H1 (cell line): ENCODE results near the gene BIRC2. TPM values are rescaled to one million over a fixed set of nuclear protein-coding genes. Genes with fewer than 3 reads are reported as not detected.

Experiments used
- CTCF ChIA-PET: fragments of 300-600 bp; sonication (Branson Sonifier 250); formaldehyde crosslinking; loops from one replicate; lab custom pipeline; 2021; ENCODE audit not compliant: partially characterized antibody; lab: Charles Lee
- POLR2A ChIA-PET: fragments of 300-600 bp; sonication (Branson Sonifier 250); formaldehyde crosslinking; loops from one replicate; lab custom pipeline; 2021; ENCODE audit warnings: inconsistent platforms; ENCODE audit not compliant: partially characterized antibody; lab: Charles Lee
- DNase-seq, 2 experiments: peaks; one replicate each; pipeline versions ENCODE4 v3.0.0 to v3.0.0-alpha.2; 2010 to 2022; ENCODE audit warnings: low spot score in 2 of 2, low read depth in 1 of 2, mixed read lengths in 1 of 2
- FAIRE-seq: peaks from 2 replicates; lab custom pipeline; 2011; peaks lifted over from hg19 to GRCh38; lab: Jason Lieb, UNC
- H2AFZ ChIP-seq: 2 replicates; pipeline ENCODE4 v1.8.1; 2012; ENCODE audit warnings: low read length, inconsistent platforms
- H2AK5ac ChIP-seq: 2 replicates; pipeline ENCODE4 v1.6.1; 2013; ENCODE audit warnings: low read depth, low read length
- H2BK120ac ChIP-seq: replicated peaks from 2 replicates; pipeline ENCODE3; 2013; ENCODE audit warnings: low read depth, low read length, inconsistent platforms
- H2BK12ac ChIP-seq: 2 replicates; pipeline ENCODE4 v1.6.1; 2013; ENCODE audit warnings: low read depth, low read length
- H2BK15ac ChIP-seq: 2 replicates; pipeline ENCODE4 v1.6.1; 2013; ENCODE audit warnings: low read length
- H2BK20ac ChIP-seq: 2 replicates; pipeline ENCODE4 v1.6.1; 2013; ENCODE audit warnings: low read length
- H2BK5ac ChIP-seq: 2 replicates; pipeline ENCODE4 v1.6.1; 2013; ENCODE audit warnings: low read depth, low read length
- H3K14ac ChIP-seq: 2 replicates; pipeline ENCODE4 v1.6.1; 2013; ENCODE audit warnings: inconsistent platforms; ENCODE audit not compliant: insufficient read length
- H3K18ac ChIP-seq: 2 replicates; pipeline ENCODE4 v1.6.1; 2013; ENCODE audit warnings: low read length; ENCODE audit errors: extremely low read depth
- H3K23ac ChIP-seq: 2 replicates; pipeline ENCODE4 v1.6.1; 2013; ENCODE audit warnings: inconsistent platforms; ENCODE audit not compliant: insufficient read length
- H3K23me2 ChIP-seq: 2 replicates; pipeline ENCODE4 v1.6.1; 2013; ENCODE audit warnings: low read depth, low read length
- H3K27ac ChIP-seq: 2 replicates; pipeline ENCODE4 v1.6.1; 2011; ENCODE audit warnings: low read depth, low read length, inconsistent platforms
- H3K27me3 ChIP-seq, 4 experiments: replicated peaks in 1 of 4; 1 replicate in 1 of 4; 2 replicates in 3 of 4; pipeline versions ENCODE4 v1.6.1 to v1.8.1; 2011 to 2013; ENCODE audit warnings: low read length in 3 of 4, mild to moderate bottlenecking in 3 of 4, inconsistent platforms in 2 of 4, mixed read lengths in 2 of 4, moderate library complexity in 1 of 4; ENCODE audit not compliant: control insufficient read depth in 3 of 4, insufficient read depth in 3 of 4; ENCODE audit errors: extremely low read depth in 1 of 4
- H3K36me3 ChIP-seq, 4 experiments: 2 replicates each; pipeline versions ENCODE4 v1.6.1 to v1.8.1; 2011 to 2013; ENCODE audit warnings: mild to moderate bottlenecking in 4 of 4, low read length in 3 of 4, moderate library complexity in 2 of 4, control low read depth in 1 of 4, inconsistent platforms in 1 of 4; ENCODE audit not compliant: insufficient read depth in 4 of 4, control insufficient read depth in 2 of 4
- H3K4ac ChIP-seq: replicated peaks from 2 replicates; pipeline ENCODE3; 2013; ENCODE audit warnings: low read length, low read depth, mixed read lengths, inconsistent platforms; ENCODE audit not compliant: insufficient read length
- H3K4me1 ChIP-seq, 4 experiments: replicated peaks in 1 of 4; 1 replicate in 1 of 4; 2 replicates in 3 of 4; pipeline versions ENCODE4 v1.6.1 to v1.8.1; 2011 to 2013; ENCODE audit warnings: low read length in 3 of 4, inconsistent platforms in 2 of 4, mixed read lengths in 1 of 4; ENCODE audit not compliant: insufficient read depth in 4 of 4, control insufficient read depth in 3 of 4
- H3K4me2 ChIP-seq, 2 experiments: 2 replicates each; pipeline versions ENCODE4 v1.6.1 to v1.8.1; 2011 to 2013; ENCODE audit warnings: low read depth in 2 of 2, low read length in 2 of 2, control low read depth in 1 of 2, inconsistent platforms in 1 of 2, mild to moderate bottlenecking in 1 of 2; ENCODE audit not compliant: insufficient read depth in 1 of 2
- H3K4me3 ChIP-seq, 4 experiments: fragments of 200-600, 300-600 bp in 1 of 4; sonication (generic), shearing (Covaris generic), sonication (Bioruptor Twin) in 1 of 4; 2 replicates each; pipeline versions ENCODE4 v1.5.1 to v1.8.1; 2011 to 2016; ENCODE audit warnings: low read length in 4 of 4, low read depth in 3 of 4, control low read depth in 2 of 4, inconsistent platforms in 2 of 4, mild to moderate bottlenecking in 2 of 4, mixed read lengths in 1 of 4, moderate library complexity in 1 of 4; ENCODE audit not compliant: insufficient read depth in 2 of 4; ENCODE audit errors: extremely low read depth in 1 of 4
- H3K56ac ChIP-seq: replicated peaks from 2 replicates; pipeline ENCODE3; 2013; ENCODE audit warnings: low read depth, mild to moderate bottlenecking, mixed read lengths, low read length, inconsistent platforms; ENCODE audit not compliant: insufficient read length
- H3K79me1 ChIP-seq: 2 replicates; pipeline ENCODE4 v1.6.1; 2013; ENCODE audit warnings: low read depth, low read length, control low read depth
- H3K79me2 ChIP-seq, 2 experiments: 2 replicates each; pipeline versions ENCODE4 v1.6.1 to v1.8.1; 2012 to 2013; ENCODE audit warnings: low read length in 2 of 2, mild to moderate bottlenecking in 2 of 2, inconsistent platforms in 1 of 2; ENCODE audit not compliant: insufficient read depth in 2 of 2, control insufficient read depth in 1 of 2
- H3K9ac ChIP-seq, 4 experiments: replicated peaks in 1 of 4; 1 replicate in 1 of 4; 2 replicates in 3 of 4; pipeline versions ENCODE4 v1.6.1 to v1.8.1; 2011 to 2013; ENCODE audit warnings: low read depth in 3 of 4, low read length in 3 of 4, control low read depth in 2 of 4, mild to moderate bottlenecking in 2 of 4, moderate library complexity in 2 of 4, inconsistent platforms in 1 of 4; ENCODE audit errors: extremely low read depth in 1 of 4
- H3K9me3 ChIP-seq, 2 experiments: 2 replicates each; pipeline versions ENCODE4 v1.6.1 to v1.8.1; 2012 to 2013; ENCODE audit warnings: mild to moderate bottlenecking in 2 of 2, moderate library complexity in 2 of 2, control low read depth in 1 of 2, inconsistent platforms in 1 of 2, low read depth in 1 of 2, low read length in 1 of 2, mixed read lengths in 1 of 2; ENCODE audit not compliant: insufficient read depth in 2 of 2
- H4K20me1 ChIP-seq, 2 experiments: replicated peaks in 1 of 2; 2 replicates each; pipeline versions ENCODE3 to v1.8.1; 2011 to 2013; ENCODE audit warnings: inconsistent platforms in 2 of 2, low read length in 2 of 2, mild to moderate bottlenecking in 1 of 2; ENCODE audit not compliant: insufficient read depth in 2 of 2, control insufficient read depth in 1 of 2
- H4K5ac ChIP-seq: 2 replicates; pipeline ENCODE4 v1.6.1; 2013; ENCODE audit warnings: low read length, low read depth, mixed read lengths, inconsistent platforms; ENCODE audit not compliant: insufficient read length
- H4K8ac ChIP-seq: 2 replicates; pipeline ENCODE4 v1.8.0; 2013; ENCODE audit warnings: mild to moderate bottlenecking, moderate library complexity, low read length, inconsistent platforms; ENCODE audit not compliant: insufficient read depth; ENCODE audit errors: extremely low read depth
- H4K91ac ChIP-seq: replicated peaks from 2 replicates; pipeline ENCODE3; 2013; ENCODE audit warnings: low read length, mixed read lengths, inconsistent platforms; ENCODE audit not compliant: insufficient read length
- ATF3 ChIP-seq: IDR thresholded peaks from 2 replicates; pipeline ENCODE4 v1.6.1; 2011; ENCODE audit warnings: low read depth, mild to moderate bottlenecking, low read length; ENCODE audit not compliant: insufficient read depth
- BRCA1 ChIP-seq: IDR thresholded peaks from 2 replicates; pipeline ENCODE4 v1.6.1; 2012; ENCODE audit warnings: low read depth, low read length, improper control_type of control experiment
- CREB1 ChIP-seq: IDR thresholded peaks from 2 replicates; pipeline ENCODE4 v1.6.1; 2012; ENCODE audit warnings: inconsistent platforms
- CTBP2 ChIP-seq: IDR thresholded peaks from 2 replicates; pipeline ENCODE4 v1.7.0; 2011; ENCODE audit warnings: borderline replicate concordance, mild to moderate bottlenecking, moderate library complexity, mixed read lengths, low read length; ENCODE audit not compliant: insufficient read depth, insufficient read length
- E2F6 ChIP-seq: IDR thresholded peaks from 2 replicates; pipeline ENCODE4 v1.6.1; 2012; ENCODE audit warnings: inconsistent platforms
- GABPA ChIP-seq: IDR thresholded peaks from 2 replicates; pipeline ENCODE4 v1.6.1; 2011; ENCODE audit warnings: mild to moderate bottlenecking, low read length, moderate library complexity, borderline replicate concordance; ENCODE audit not compliant: insufficient read depth
- HDAC6 ChIP-seq: IDR thresholded peaks from one replicate; pipeline ENCODE4 v1.7.1; 2012; ENCODE audit warnings: low read depth, mild to moderate bottlenecking, inconsistent platforms, low read length, moderate library complexity
- KDM1A ChIP-seq: fragments of 200-600, 300-600 bp; sonication (generic); IDR thresholded peaks from 2 replicates; pipeline ENCODE4 v1.7.1; 2016; ENCODE audit warnings: mild to moderate bottlenecking, low read length, borderline replicate concordance
- PHF8 ChIP-seq: fragments of 200-600 bp; sonication (generic); conservative IDR thresholded peaks from 2 replicates; pipeline ENCODE4 v1.7.1; 2012; ENCODE audit warnings: low read depth, mild to moderate bottlenecking, inconsistent platforms, low read length, moderate library complexity
- RBBP5 ChIP-seq: IDR thresholded peaks from 2 replicates; pipeline ENCODE4 v1.7.1; 2012; ENCODE audit warnings: low read depth, mild to moderate bottlenecking, inconsistent platforms, low read length, moderate library complexity, borderline replicate concordance
- SP2 ChIP-seq: IDR thresholded peaks from 2 replicates; pipeline ENCODE4 v1.6.1; 2012; ENCODE audit warnings: mild to moderate bottlenecking, low read length, inconsistent platforms
- SUZ12 ChIP-seq: fragments of 200-600 bp; sonication (generic); IDR thresholded peaks from 2 replicates; pipeline ENCODE4 v1.6.1; 2012; ENCODE audit warnings: mild to moderate bottlenecking, inconsistent platforms, low read length, moderate library complexity, mixed read lengths
- TBP ChIP-seq: IDR thresholded peaks from 2 replicates; pipeline ENCODE4 v1.6.1; 2011; ENCODE audit warnings: low read depth, low read length, improper control_type of control experiment
- WGBS, 2 experiments: shearing (Covaris generic) in 1 of 2; methylation state at CpG; one replicate each; pipeline versions ENCODE4 v1.1.6 to v1.1.7; 2013 to 2015; ENCODE audit warnings: low lambda C conversion rate in 2 of 2, mixed read lengths in 2 of 2, inconsistent platforms in 1 of 2, low coverage in 1 of 2, missing lambda C conversion rate in 1 of 2; ENCODE audit not compliant: insufficient replicate concordance in 2 of 2, insufficient coverage in 1 of 2, insufficient read length in 1 of 2; ENCODE audit errors: extremely low coverage in 1 of 2, missing lambda C conversion rate in 1 of 2; 5-methylcytosine and 5-hydroxymethylcytosine counted together
- polyA plus RNA-seq, 7 experiments: library from polyadenylated mRNA; depleted of rRNA in 3 of 7; stranded (reverse) in 5 of 7; unstranded in 2 of 7; fragments of >200 nt in 5 of 7; fragments of 200-250 nt in 2 of 7; gene quantifications; 1 replicate in 5 of 7; 2 replicates in 1 of 7; 4 replicates in 1 of 7; pipeline versions ENCODE4 v1.2.1 to v1.2.3, GENCODE V29; 2011 to 2013; ENCODE audit warnings: missing spikeins in 2 of 7, mixed read lengths in 2 of 7
- total RNA-seq: library from RNA; stranded (reverse); fragmentation: NEBNext Ultra II Directional; extraction: Animal tissue kit (Norgen Biotek cat#: 25700); gene quantifications from 2 replicates; pipeline ENCODE4 v1.2.1, GENCODE V29; 2021

The BIRC2 gene
- total and polyA plus RNA-seq, 2 of the 8 experiments (the other 6 are each of a cell fraction or from before 2014, with no cell fraction given), result 18.4 to 24.7 TPM

GRCh38 chr11:102319544-102319943 is 27.5 kb upstream of the BIRC2 start:
- peaks cover 6% of the 10 kb centered on the region; the same call in 1 of the 2 replicates for H3K23me2 ChIP-seq
- no peak overlapping the region for H2AFZ ChIP-seq
- no peak for TF ChIP-seq TBP
- no peak for TF ChIP-seq PHF8
- TF ChIP-seq ATF3, result no peak
- TF ChIP-seq SUZ12, result no peak
- TF ChIP-seq RBBP5, result no peak
- TF ChIP-seq HDAC6, result no peak
- no peak for TF ChIP-seq E2F6
- TF ChIP-seq BRCA1, result no peak
- no peak for TF ChIP-seq SP2
- TF ChIP-seq KDM1A, result no peak
- TF ChIP-seq CREB1, result no peak
- TF ChIP-seq CTBP2, result no peak
- no peak for TF ChIP-seq GABPA

More at GRCh38 chr11:102319544-102319943, 27.5 kb upstream of the BIRC2 start:
- H3K56ac ChIP-seq, result no peak overlapping the region
- H3K4me2 ChIP-seq, result no peak overlapping the region
- H3K18ac ChIP-seq, result no peak overlapping the region
- no peaks in the 10 kb centered on the region for H3K36me3 ChIP-seq
- H4K91ac ChIP-seq, result no peak overlapping the region
- H3K14ac ChIP-seq, result no peak overlapping the region
- H3K27me3 ChIP-seq, result no peaks in the 10 kb centered on the region
- H4K8ac ChIP-seq, result no peak overlapping the region
- ChIA-PET CTCF (interaction anchor here (0.8 to 4.1 kb wide), 3 partner anchors 9 to 347 kb away, joined by 3 to 22 read pairs (median 7); no protein-coding TSS in a partner anchor), POLR2A (interaction anchor here (1.8 kb wide), 1 partner anchor 22 kb away, joined by 3 read pairs; no protein-coding TSS in a partner anchor)
- H3K79me1 ChIP-seq, result no peaks in the 10 kb centered on the region
- H3K9ac ChIP-seq, result no peak overlapping the region
- WGBS, 2 experiments, result 91% methylated on average over 2 of the region's 2 CpGs; no CpG with 5 or more reads in 1 of the 2 experiments
- H2AK5ac ChIP-seq, result no peak overlapping the region
- H3K23ac ChIP-seq, result no peak overlapping the region
- H3K4me3 ChIP-seq, result no peak overlapping the region
- no peaks in the 10 kb centered on the region for H3K79me2 ChIP-seq
- H3K4me1 ChIP-seq, result peaks cover 0 to 1% (median 0%) of the 10 kb centered on the region in 4 experiments; a peak in 1 of 7 replicates
- no peak overlapping the region for H3K4ac ChIP-seq
- FAIRE-seq, result no peak
- no peak overlapping the region for H2BK5ac ChIP-seq
- no peaks in the 10 kb centered on the region for H4K20me1 ChIP-seq
- no peaks in the 10 kb centered on the region for H3K9me3 ChIP-seq
- H2BK15ac ChIP-seq, result no peak overlapping the region
- no peak for DNase-seq
- no peak overlapping the region for H2BK12ac ChIP-seq
- no peak overlapping the region for H2BK20ac ChIP-seq
- H3K27ac ChIP-seq, result no peak overlapping the region
- no peak overlapping the region for H4K5ac ChIP-seq
- no peak overlapping the region for H2BK120ac ChIP-seq
